MM.1S (cell line): ENCODE data around the gene KRT6C.

Experiments used
- DNase-seq: peaks from one replicate; pipeline ENCODE4 v3.0.0-alpha.2; 2015
- H2AFZ ChIP-seq: fragments of 300-600 bp; sonication (generic); 2 replicates; pipeline ENCODE4 v1.6.0; 2016; ENCODE audit warnings: antibody characterized with exemption, low read length
- H3F3A ChIP-seq: fragments of 300-600 bp; sonication (generic); 2 replicates; pipeline ENCODE4 v1.6.1; 2016; ENCODE audit warnings: mild to moderate bottlenecking, antibody characterized with exemption, low read length, moderate library complexity, mixed read lengths; ENCODE audit not compliant: insufficient read depth
- H3K27ac ChIP-seq: fragments of 300-600 bp; sonication (generic); 2 replicates; pipeline ENCODE4 v1.5.1; 2016; ENCODE audit warnings: mild to moderate bottlenecking, low read length
- H3K27me3 ChIP-seq: fragments of 300-600 bp; sonication (generic); replicated peaks from 2 replicates; pipeline ENCODE4 v1.6.0; 2016; ENCODE audit warnings: low read length; ENCODE audit not compliant: insufficient read depth
- H3K36me3 ChIP-seq: fragments of 300-600 bp; sonication (generic); replicated peaks from 2 replicates; pipeline ENCODE4 v1.6.1; 2016; ENCODE audit warnings: mild to moderate bottlenecking, low read length, mixed read lengths; ENCODE audit not compliant: insufficient read depth
- H3K4me1 ChIP-seq: fragments of 300-600 bp; sonication (generic); 2 replicates; pipeline ENCODE4 v1.6.1; 2016; ENCODE audit warnings: low read length, mixed read lengths
- H3K4me2 ChIP-seq: fragments of 300-600 bp; sonication (generic); 2 replicates; pipeline ENCODE4 v1.6.0; 2016; ENCODE audit warnings: low read depth, low read length
- H3K4me3 ChIP-seq: fragments of 300-600 bp; sonication (generic); 2 replicates; pipeline ENCODE4 v1.5.1; 2016; ENCODE audit warnings: low read length, mixed read lengths
- H3K79me2 ChIP-seq: fragments of 300-600 bp; sonication (generic); 2 replicates; pipeline ENCODE4 v1.6.1; 2016; ENCODE audit warnings: mixed run types, low read length, mixed read lengths
- H3K9ac ChIP-seq: fragments of 300-600 bp; sonication (generic); 2 replicates; pipeline ENCODE4 v1.6.1; 2016; ENCODE audit warnings: low read length, mixed read lengths
- H3K9me2 ChIP-seq: fragments of 300-600 bp; sonication (generic); replicated peaks from 2 replicates; pipeline ENCODE4 v1.6.1; 2016; ENCODE audit warnings: mild to moderate bottlenecking, low read length, mixed read lengths; ENCODE audit not compliant: insufficient read depth
- H3K9me3 ChIP-seq: fragments of 300-600 bp; sonication (generic); replicated peaks from 2 replicates; pipeline ENCODE4 v1.6.1; 2016; ENCODE audit warnings: mild to moderate bottlenecking, low read length, mixed read lengths; ENCODE audit not compliant: insufficient read depth
- H4K20me1 ChIP-seq: fragments of 300-600 bp; sonication (generic); 2 replicates; pipeline ENCODE4 v1.6.1; 2016; ENCODE audit warnings: mild to moderate bottlenecking, low read length, moderate library complexity, mixed read lengths; ENCODE audit not compliant: insufficient read depth
- EZH2 ChIP-seq: fragments of 300-600 bp; sonication (generic); optimal IDR thresholded peaks from 2 replicates; pipeline ENCODE3; 2017; ENCODE audit warnings: low read depth, mild to moderate bottlenecking, antibody characterized with exemption, low read length, mixed read lengths
- EZH2phosphoT487 ChIP-seq: fragments of 300-600 bp; sonication (generic); IDR thresholded peaks from 2 replicates; pipeline ENCODE4 v1.6.1; 2018; ENCODE audit warnings: antibody characterized with exemption, low read length
- TF ChIP-seq, protein P1 (sequence below): fragments of 300-600 bp; sonication (generic); IDR thresholded peaks from 2 replicates; pipeline ENCODE4 v1.5.1; 2016; ENCODE audit warnings: antibody characterized with exemption, low read length, mixed read lengths

The KRT6C gene

DNA sequence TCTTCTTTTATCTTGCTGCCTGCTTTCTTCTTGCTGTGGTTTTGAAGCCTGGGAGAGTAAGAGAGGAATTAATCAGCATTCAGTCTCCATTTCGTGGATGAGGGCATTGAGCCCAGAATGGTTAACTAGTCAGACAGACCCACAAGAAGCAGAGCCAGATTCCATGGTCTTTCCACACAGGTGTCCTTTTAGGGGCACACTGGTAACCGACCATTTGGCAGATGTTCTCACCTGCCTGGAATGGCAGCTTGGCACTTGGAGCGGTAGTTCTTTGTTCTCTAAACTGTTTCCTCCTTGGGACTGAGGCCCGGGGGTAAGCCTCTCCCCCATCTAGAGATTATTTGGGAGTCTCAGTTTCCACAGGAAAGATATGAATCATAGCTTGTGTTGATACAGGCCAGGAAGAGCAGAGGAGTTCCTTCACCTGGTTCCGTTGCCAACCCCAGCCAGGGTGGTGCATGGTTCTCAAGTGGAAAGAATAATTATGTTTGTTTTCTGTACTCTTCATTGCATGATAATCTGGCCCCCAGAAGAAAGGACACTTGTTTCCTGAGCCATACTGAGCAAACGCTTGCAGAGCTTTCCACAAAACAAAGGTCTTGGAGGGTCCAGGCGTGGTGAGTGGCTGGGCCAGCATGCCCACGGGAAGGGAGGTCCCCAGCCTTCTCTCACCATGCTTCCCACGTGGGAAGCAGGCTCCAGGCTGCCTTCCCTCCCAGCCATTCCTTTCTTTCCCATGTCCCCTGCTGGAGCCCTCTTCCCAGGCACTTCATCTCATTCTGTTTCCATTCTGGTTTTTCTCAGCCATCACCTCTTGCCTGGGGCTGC lies 37.4 kb downstream of the KRT6C start:
- Histone ChIP-seq H4K20me1 (no peaks in the 10 kb centered on the region), H3K9ac (no peak overlapping the region), H3K9me3 (no peaks in the 10 kb centered on the region), H2AFZ (no peak overlapping the region), H3K9me2 (no peaks in the 10 kb centered on the region), H3K79me2 (no peaks in the 10 kb centered on the region), H3K4me1 (no peaks in the 10 kb centered on the region), H3K27ac (no peak overlapping the region), H3F3A (no peaks in the 10 kb centered on the region), H3K27me3 (peaks cover 70% of the 10 kb centered on the region), H3K36me3 (no peaks in the 10 kb centered on the region), H3K4me2 (no peak overlapping the region), H3K4me3 (no peak overlapping the region)
- DNase-seq, result no peak
- TF ChIP-seq EZH2, result no peak
- TF ChIP-seq EZH2phosphoT487, result no peak
- TF ChIP-seq, protein P1, sequence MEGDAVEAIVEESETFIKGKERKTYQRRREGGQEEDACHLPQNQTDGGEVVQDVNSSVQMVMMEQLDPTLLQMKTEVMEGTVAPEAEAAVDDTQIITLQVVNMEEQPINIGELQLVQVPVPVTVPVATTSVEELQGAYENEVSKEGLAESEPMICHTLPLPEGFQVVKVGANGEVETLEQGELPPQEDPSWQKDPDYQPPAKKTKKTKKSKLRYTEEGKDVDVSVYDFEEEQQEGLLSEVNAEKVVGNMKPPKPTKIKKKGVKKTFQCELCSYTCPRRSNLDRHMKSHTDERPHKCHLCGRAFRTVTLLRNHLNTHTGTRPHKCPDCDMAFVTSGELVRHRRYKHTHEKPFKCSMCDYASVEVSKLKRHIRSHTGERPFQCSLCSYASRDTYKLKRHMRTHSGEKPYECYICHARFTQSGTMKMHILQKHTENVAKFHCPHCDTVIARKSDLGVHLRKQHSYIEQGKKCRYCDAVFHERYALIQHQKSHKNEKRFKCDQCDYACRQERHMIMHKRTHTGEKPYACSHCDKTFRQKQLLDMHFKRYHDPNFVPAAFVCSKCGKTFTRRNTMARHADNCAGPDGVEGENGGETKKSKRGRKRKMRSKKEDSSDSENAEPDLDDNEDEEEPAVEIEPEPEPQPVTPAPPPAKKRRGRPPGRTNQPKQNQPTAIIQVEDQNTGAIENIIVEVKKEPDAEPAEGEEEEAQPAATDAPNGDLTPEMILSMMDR, result no peak

GRCh38 chr12:52435659-52435999 lies 38.0 kb downstream of the KRT6C start:
- Histone ChIP-seq H3K79me2 (no peaks in the 10 kb centered on the region), H4K20me1 (no peaks in the 10 kb centered on the region), H3K4me2 (no peak overlapping the region), H3K4me1 (no peaks in the 10 kb centered on the region), H3K27me3 (peaks cover 71% of the 10 kb centered on the region), H3K9ac (no peak overlapping the region), H3K27ac (no peak overlapping the region), H3K9me3 (no peaks in the 10 kb centered on the region), H3K9me2 (no peaks in the 10 kb centered on the region), H3K36me3 (no peaks in the 10 kb centered on the region), H2AFZ (no peak overlapping the region), H3F3A (no peaks in the 10 kb centered on the region), H3K4me3 (no peak overlapping the region)
- TF ChIP-seq, protein P1, result no peak
- TF ChIP-seq EZH2, result no peak
- TF ChIP-seq EZH2phosphoT487, result no peak
- no peak for DNase-seq

DNA sequence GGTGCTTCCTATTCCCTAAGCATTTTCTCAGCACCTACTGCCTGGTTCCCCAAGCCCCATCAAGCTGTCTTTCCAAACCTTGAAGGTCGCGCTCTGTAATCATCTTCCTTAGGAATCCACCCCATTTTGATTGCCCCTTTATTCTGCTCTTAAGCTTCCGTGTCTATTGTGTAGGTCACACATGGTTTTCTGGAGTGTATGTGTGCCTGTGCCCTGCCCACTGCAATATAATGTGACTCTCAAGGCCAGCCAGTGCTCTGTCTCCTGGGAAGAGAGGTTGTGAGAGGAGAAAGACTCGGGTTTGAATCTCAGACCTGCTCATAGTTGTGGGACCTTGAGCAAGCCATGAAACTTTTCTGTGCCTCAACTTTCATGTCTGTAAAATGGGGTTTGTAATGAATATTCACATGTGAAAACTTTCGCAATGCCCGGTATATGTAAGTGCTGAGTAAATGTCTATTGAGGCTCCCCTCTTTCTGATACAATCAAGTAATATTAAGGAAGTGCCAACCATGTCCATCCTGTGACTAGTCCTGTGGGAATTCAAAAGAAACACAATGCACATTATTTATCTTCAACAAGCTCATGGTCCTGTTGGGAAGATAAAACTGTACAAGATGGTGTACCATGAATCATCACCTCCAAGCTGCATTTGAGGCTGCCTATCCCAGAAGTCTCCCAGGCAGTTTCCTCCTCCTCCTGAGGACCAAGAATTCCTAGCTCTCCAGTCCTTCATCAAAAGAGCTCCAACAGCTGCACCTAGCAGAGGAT lies 38.7 kb downstream of the KRT6C start:
- no peak overlapping the region for H2AFZ ChIP-seq

More for the DNA sequence above, 38.7 kb downstream of the KRT6C start:
- H3K36me3 ChIP-seq, result no peaks in the 10 kb centered on the region
- H3K4me2 ChIP-seq, result no peak overlapping the region
- no peak overlapping the region for H3K9ac ChIP-seq
- DNase-seq, result no peak
- H3F3A ChIP-seq, result no peaks in the 10 kb centered on the region
- H3K4me1 ChIP-seq, result no peaks in the 10 kb centered on the region
- H3K4me3 ChIP-seq, result no peak overlapping the region
- peaks cover 78% of the 10 kb centered on the region for H3K27me3 ChIP-seq
- H3K9me2 ChIP-seq, result no peaks in the 10 kb centered on the region
- no peak overlapping the region for H3K27ac ChIP-seq
- H3K79me2 ChIP-seq, result no peaks in the 10 kb centered on the region
- H3K9me3 ChIP-seq, result no peaks in the 10 kb centered on the region
- H4K20me1 ChIP-seq, result no peaks in the 10 kb centered on the region
- TF ChIP-seq, protein P1, result no peak
- TF ChIP-seq EZH2phosphoT487 (no peak), EZH2 (no peak)
